ENCODE results near the gene OXNAD1. TPM values are rescaled to one million over a fixed set of nuclear protein-coding genes. Genes with fewer than 3 reads are reported as not detected.

OXNAD1 gene
- total RNA-seq, 1 donor = 9.5 TPM

- no peak for DNase-seq (ENCODE audit: low read depth)
- TF ChIP-seq, protein P1, sequence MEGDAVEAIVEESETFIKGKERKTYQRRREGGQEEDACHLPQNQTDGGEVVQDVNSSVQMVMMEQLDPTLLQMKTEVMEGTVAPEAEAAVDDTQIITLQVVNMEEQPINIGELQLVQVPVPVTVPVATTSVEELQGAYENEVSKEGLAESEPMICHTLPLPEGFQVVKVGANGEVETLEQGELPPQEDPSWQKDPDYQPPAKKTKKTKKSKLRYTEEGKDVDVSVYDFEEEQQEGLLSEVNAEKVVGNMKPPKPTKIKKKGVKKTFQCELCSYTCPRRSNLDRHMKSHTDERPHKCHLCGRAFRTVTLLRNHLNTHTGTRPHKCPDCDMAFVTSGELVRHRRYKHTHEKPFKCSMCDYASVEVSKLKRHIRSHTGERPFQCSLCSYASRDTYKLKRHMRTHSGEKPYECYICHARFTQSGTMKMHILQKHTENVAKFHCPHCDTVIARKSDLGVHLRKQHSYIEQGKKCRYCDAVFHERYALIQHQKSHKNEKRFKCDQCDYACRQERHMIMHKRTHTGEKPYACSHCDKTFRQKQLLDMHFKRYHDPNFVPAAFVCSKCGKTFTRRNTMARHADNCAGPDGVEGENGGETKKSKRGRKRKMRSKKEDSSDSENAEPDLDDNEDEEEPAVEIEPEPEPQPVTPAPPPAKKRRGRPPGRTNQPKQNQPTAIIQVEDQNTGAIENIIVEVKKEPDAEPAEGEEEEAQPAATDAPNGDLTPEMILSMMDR (IDR thresholded peaks at IDR 0.05; ENCODE audit: insufficient read depth, low read depth, low read length) = no peak
- H3K4me3 ChIP-seq (ENCODE audit: low read depth, low read length) = no peak overlapping the region
Measured at GRCh38 chr3:16322189-16322588, 57.2 kb downstream of the OXNAD1 start.

DNA sequence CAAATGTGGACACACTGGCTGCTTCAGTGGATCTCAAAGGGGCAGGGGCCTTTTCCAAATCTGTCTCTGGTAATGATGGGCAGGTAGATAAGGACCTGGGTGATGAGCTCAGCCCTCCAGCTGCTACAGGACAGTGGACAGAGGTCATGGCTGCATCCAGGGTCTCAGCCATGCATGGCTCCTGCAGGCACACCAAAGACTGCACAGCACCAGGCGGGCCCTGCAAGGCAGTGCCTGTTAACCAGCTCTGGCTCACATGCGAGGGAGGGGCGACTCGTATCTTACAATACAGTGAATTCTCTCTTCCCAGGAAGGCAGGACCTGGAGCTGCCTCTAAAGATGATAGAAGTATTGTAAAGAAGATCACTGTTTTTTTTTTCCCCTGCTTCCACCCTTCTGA lies 58.7 kb downstream of the OXNAD1 start:
- H3K4me3 ChIP-seq (ENCODE audit: low read depth, low read length) = no peak overlapping the region
- TF ChIP-seq, protein P1 (IDR thresholded peaks at IDR 0.05; ENCODE audit: insufficient read depth, low read depth, low read length) = no peak
- DNase-seq (ENCODE audit: low read depth) = no peak

DNA sequence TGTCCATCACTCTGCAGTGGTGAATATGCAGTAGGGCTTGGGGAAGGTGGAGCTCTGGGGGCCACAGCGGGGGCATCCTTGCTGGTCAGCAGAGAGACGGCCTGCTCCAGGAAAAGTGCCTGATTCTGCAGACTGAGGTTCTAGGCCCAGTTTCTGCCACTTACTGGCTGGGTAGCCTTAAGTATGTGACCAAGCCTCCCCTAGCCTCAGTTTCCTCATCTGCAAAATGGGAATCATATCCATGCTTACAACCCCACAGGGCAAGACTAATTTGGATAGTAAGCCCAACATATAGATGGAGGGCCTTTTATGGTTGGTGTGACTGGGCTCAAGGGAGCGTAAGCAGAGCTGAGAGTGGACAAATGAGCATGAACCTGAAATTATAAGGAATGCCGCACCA lies 60.8 kb downstream of the OXNAD1 start:
- no peak overlapping the region for H3K4me3 ChIP-seq (ENCODE audit: low read depth, low read length)
- no peak for DNase-seq (ENCODE audit: low read depth)
- TF ChIP-seq, protein P1 (IDR thresholded peaks at IDR 0.05; ENCODE audit: insufficient read depth, low read depth, low read length) = no peak

GRCh38 chr3:16326724-16327349 lies 61.8 kb downstream of the OXNAD1 start:
- TF ChIP-seq, protein P1 (IDR thresholded peaks at IDR 0.05; ENCODE audit: insufficient read depth, low read depth, low read length) = no peak
- DNase-seq (ENCODE audit: low read depth) = no peak
- H3K4me3 ChIP-seq (ENCODE audit: low read depth, low read length) = no peak overlapping the region

GRCh38 chr3:16328124-16328523 lies 63.1 kb downstream of the OXNAD1 start:
- H3K4me3 ChIP-seq (ENCODE audit: low read depth, low read length) = no peak overlapping the region
- no peak for DNase-seq (ENCODE audit: low read depth)
- TF ChIP-seq, protein P1 (IDR thresholded peaks at IDR 0.05; ENCODE audit: insufficient read depth, low read depth, low read length) = no peak

DNA sequence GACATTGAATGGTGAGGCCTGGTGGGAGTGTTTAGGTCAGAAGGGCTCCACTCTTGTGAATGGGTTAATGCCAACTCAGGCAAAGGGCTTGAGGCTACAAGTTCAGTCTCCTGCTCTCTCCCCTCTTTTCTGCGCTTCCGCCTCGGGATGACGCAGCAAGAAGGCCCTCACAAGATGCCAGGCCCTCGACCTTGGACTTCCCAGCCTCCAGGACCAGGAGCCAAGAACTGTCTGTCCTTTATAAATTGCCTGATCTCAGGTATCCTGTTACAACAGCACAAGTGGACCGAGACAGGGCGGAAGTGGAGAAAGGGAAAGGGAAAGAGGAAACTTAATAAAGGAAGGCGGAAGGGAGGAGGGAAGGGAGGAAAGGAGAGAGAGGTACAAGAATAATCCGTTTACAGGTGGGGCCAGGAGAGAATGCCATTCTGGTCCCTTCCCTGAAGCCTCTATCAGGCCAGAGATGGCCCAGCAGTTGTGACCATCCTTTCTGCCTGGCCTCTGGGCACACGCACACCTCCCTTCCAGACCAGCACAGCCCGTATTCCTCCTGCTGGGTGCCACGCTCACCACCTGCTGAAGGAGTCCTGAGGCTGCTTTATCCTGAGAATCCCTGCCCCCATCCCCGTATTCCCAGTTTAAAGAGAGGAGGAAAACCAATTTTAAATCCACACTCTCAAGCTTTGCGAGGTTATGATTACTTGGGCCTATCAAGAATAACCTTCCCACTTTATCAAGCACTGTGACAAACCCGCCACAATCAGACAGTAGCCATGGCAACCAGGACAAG lies 64.2 kb downstream of the OXNAD1 start:
- TF ChIP-seq, protein P1 (IDR thresholded peaks at IDR 0.05; ENCODE audit: insufficient read depth, low read depth, low read length) = no peak
- no peak for DNase-seq (ENCODE audit: low read depth)
- H3K4me3 ChIP-seq (ENCODE audit: low read depth, low read length) = no peak overlapping the region
